GM19468 (cell line): Measurements from ENCODE around the gene ARHGAP31.
"Not testable (repeated sequence)": the region's sequence is repeated elsewhere in the genome, so short reads cannot be mapped to it uniquely, and the experiment has no call there.

Experiments
- ATAC-seq: cut with Tn5 transposase; IDR thresholded peaks from one replicate; pipeline ENCODE4 v1.9.1; 2021; ENCODE audit warnings: mild to moderate bottlenecking, moderate library complexity, moderate number of reproducible peaks; ENCODE audit not compliant: unreplicated experiment; ENCODE audit errors: extremely low read depth

The ARHGAP31 gene, protein sequence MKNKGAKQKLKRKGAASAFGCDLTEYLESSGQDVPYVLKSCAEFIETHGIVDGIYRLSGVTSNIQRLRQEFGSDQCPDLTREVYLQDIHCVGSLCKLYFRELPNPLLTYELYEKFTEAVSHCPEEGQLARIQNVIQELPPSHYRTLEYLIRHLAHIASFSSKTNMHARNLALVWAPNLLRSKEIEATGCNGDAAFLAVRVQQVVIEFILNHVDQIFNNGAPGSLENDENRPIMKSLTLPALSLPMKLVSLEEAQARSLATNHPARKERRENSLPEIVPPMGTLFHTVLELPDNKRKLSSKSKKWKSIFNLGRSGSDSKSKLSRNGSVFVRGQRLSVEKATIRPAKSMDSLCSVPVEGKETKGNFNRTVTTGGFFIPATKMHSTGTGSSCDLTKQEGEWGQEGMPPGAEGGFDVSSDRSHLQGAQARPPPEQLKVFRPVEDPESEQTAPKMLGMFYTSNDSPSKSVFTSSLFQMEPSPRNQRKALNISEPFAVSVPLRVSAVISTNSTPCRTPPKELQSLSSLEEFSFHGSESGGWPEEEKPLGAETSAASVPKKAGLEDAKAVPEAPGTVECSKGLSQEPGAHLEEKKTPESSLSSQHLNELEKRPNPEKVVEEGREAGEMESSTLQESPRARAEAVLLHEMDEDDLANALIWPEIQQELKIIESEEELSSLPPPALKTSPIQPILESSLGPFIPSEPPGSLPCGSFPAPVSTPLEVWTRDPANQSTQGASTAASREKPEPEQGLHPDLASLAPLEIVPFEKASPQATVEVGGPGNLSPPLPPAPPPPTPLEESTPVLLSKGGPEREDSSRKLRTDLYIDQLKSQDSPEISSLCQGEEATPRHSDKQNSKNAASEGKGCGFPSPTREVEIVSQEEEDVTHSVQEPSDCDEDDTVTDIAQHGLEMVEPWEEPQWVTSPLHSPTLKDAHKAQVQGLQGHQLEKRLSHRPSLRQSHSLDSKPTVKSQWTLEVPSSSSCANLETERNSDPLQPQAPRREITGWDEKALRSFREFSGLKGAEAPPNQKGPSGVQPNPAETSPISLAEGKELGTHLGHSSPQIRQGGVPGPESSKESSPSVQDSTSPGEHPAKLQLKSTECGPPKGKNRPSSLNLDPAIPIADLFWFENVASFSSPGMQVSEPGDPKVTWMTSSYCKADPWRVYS (N-terminal part only)

DNA sequence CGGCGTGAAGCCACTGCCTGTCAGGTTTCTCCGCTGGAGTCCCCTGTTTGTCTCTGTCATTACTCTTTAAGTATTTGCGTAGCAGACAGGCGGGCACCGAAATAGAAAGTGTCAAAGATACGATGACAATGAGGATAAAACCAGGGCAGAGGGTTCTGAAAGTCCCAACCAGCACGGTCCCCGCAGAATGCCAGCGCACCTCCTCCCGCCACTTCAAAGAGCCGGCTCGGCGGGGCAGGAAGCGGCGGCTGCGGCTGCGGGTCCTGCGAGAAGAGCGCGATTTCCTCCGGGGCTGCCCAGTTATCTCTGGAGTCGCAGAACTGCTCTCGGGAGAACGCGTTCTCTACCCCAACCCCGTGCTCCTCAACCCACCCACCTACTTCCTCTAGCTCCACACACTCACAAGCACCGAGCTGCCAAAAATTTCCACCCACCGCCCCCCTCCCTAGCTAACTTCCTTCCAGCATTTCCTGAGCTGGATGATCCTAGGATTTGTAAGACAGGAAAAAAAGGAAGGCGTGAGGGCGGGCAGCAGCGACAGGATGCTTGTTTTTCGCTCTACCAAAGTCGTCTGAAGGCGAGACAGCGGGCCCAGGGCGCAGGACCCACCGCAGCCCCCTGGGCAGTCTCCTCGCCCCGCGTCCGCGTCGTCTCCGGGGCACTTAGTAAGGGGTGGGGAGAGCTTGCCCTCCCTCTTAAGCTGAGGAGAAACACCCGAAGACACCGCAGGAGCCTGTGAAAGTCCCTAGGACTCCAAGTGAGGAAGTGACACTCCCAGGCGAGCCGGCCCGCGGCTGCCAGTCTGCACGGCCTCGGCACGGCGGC is at the start of gene ARHGAP31:
ARHGAP31 (plus strand) TSS at position 513 of the 825 bp plus-strand sequence. CDS start 522 bp downstream, outside the sequence.
- peak; percentile 69 for ATAC-seq

DNA sequence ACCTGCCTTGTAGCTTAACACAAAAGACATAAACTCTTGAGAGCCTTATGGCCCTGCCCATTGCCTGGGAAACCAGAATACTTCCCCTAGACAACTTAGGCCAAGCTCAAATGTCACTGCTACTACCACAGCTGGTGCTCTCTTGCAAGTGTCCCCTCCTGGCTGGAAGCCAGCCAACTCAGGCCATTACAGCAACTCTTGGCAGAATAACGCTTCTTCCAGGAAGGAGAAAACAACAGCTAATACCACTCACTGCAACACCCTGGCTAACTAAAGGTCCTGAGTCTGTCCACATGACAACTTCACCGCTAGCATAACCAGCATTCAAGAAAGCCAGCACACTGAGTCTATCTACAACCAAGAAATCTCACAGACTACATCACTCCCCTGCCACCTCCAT is 48.4 kb upstream of the ARHGAP31 start:
- ATAC-seq: no peak

- ATAC-seq: no peak
Observed at GRCh38 chr3:119255214-119255613, 39.0 kb upstream of the ARHGAP31 start.

DNA sequence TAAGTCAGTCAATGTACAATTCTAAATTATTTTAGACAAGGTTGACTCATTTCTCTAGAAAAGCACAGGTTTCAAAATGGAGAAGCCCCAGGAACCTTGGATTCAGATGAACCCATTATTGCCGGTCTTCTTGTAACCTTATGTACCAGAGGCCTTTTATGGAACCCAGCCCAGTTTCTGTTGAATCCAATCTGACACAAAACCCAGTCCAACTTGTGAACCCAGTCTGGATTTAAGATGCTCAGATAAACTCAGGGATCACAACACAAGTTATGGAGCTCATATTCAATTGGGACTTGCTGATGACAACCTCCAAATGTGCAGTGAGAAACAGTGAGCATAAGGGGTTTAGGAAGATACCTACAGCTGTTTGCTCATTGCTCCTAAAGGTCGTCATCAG is 37.1 kb upstream of the ARHGAP31 start:
- no peak for ATAC-seq

DNA sequence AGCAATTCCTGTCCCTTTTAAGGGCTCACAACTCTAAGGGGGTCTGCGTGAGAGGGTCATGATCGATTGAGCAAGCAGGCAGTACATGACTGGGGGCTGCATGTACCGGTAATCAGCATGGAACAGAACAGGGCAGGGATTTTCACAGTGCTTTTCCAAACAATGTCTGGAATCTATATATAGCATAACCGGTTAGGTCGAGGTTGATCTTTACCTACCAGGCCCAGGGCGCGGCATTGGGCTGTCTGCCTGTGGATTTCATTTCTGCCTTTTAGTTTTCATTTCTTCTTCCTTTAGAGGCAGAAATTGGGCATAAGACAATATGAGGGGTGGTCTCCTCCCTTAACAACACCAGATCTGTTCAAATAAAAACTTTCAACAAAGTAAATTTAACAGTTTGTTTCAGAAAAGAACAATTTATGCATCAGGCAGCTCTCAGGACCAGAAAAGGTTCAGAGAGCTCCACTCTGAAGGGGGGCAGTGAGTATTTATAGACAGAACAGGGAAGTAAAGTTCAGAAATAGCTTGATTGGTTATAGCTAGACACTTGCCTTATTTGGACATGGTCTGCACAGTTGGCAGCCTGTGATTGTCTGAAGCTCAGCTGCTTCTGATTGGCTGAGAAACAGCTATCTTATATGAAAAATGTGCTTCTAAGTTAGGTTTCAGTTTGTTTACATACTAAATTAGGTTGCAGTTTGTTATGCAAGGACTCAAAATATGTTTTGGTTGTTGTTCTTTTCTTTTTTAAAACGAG is 36.4 kb upstream of the ARHGAP31 start:
- peak; percentile 61 for ATAC-seq

- ATAC-seq: peak; percentile 77
Observed at GRCh38 chr3:119258915-119259314, 35.3 kb upstream of the ARHGAP31 start.

DNA sequence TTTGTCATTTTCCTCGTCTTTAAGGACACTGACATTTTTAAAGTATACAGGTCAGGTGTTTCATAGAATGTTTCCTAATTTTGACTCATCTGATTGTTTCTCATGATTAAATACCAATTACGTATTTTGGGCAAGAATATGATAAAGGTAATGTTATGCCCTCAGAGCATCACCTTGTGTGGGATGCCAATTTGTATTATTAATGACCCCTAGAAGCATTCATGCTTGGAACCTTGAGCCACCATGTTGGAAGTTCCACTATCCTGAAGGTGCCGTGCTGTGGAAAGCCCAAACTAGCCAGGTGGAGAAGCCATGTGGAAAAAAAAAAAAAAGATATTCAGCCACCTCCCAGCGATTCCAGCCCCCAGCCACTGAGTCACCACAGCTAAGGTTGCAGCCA is 34.4 kb upstream of the ARHGAP31 start:
- ATAC-seq: no peak

GRCh38 chr3:119261055-119261454 is 33.1 kb upstream of the ARHGAP31 start:
- no peak for ATAC-seq

- ATAC-seq: not testable (repeated sequence)
Observed at GRCh38 chr3:119270212-119270611, 24.0 kb upstream of the ARHGAP31 start.

- no peak for ATAC-seq
Observed at GRCh38 chr3:119276680-119277079, 17.5 kb upstream of the ARHGAP31 start.

GRCh38 chr3:119279101-119279554 is 15.1 kb upstream of the ARHGAP31 start:
- no peak for ATAC-seq

DNA sequence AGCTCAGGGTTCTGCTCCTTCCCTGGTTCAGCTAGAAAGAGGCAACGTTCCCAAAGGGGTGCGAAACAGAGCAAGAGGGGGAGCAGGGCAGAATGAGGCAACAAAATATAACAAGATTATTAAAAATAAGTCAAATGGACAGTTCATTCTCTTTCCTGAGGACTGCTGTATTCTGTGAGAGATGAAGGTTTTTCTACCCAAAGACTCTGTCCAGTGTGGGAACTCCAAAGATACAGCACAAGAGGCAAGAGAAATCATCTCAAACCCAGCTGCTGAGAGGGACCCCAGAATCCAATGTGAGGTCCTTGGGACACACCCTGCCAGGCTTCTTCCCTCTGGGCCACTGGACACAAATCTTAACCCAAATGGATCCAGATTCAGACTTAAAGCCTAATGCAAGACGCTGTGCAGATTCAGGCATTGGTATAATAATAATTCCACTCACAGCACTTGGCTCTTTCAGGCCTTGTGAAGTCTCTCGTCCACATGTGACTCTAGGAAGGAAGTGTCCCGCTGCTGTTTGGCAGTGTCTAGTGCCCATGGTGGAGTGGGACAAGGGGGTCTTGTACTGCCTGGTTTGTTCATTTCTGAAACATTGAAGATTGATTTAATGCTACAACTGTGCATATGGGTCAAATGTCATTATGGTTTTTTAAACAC is 14.5 kb upstream of the ARHGAP31 start:
- ATAC-seq: no peak

DNA sequence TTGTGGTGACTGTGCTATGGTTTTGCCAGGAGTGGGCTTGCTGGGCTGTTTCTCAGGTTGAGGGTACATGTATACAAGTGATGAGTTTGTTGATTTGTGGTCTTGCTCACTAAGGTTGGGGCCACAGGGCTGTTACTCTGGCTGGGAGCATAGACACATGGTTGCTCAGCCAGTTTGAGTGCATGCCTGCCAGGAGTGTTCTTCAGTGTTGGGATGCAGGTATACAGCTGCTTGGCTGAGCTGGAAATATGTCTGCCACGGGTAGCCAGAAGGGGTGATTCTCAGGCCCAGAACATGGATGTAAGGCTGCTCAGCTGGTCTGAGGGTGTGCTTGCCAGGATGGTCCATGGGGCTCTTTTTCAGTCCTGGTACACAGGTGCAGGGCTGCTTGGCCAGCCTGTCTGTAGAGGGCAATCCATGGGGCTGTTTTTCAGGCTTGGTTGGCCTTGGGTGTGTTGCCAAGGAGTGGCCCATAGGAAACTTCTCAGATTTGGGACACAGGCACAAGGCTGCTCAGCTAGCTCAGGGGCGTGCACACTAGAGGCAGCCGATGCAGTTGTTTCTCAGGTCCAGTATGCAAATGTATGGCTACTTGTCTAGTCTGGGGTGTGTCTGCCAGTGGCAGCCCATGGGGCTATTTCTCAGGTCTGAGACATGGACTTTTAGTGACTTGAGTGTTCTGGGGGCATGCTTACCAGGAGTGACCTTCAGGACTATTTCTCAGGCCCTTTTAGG is 5.3 kb upstream of the ARHGAP31 start:
- ATAC-seq: no peak

- no peak for ATAC-seq
Observed at GRCh38 chr3:119289404-119289770, 4.8 kb upstream of the ARHGAP31 start.

DNA sequence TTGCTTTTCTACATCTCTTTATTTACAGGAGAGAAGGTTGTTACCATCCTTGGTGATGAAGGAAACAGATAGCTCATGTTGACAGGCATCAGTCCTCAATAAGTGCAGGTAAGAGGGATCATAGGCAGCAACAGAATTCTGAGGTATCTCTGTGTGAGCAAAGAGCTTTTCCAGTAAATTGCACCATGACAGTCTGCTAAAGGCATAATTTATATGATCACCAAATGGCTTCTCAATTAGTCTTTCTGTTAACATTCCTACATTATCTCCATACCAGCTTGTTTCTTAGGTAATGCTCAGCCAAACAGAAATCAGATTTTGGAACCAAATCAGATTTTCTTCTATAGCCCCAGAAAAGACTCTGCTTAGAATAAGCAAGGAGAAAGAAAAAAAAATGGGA is 3.6 kb upstream of the ARHGAP31 start:
- no peak for ATAC-seq

DNA sequence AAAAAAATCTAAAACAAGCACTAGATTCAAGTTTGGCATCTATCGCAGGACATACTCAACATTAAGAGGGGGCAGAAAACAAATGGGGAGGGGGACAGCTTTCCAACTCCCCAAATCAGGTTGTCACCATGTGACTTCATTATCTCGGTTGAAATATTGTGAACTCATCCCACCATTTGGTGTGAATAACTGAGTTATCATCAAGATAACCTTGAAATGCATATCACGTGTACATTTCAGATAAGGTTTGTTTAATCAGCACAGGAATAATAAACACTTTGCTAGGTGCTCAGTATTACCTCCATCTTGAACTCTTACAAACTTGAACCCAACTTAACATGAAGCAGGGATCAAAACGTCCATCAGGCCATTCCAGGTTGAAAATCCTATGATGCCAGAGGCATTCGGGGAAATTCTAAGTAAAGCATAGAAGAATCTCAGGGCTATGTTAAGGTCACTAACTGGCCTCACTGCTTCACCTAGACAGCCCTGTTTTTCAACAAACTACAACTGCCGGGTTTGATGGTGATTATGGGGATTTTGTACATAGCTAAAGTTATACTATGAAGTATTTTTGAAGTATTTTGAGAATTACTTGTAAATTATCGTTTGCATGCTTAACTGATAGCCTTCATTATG is 3.0 kb upstream of the ARHGAP31 start:
- no peak for ATAC-seq

- no peak for ATAC-seq
Observed at GRCh38 chr3:119292666-119293065, 1.5 kb upstream of the ARHGAP31 start.
